RWPE1 (cell line): ENCODE measurements around the gene PRMT5.

ENCODE experiments used
- CTCF ChIA-PET: fragments of 350-600 bp; sonication (Branson Sonifier 250); formaldehyde crosslinking; extraction: SDS; loops from one replicate; lab custom pipeline; 2021; lab: Yijun Ruan, JAX
- POLR2A ChIA-PET: fragments of 400-600 bp; formaldehyde crosslinking; extraction: SDS; loops from one replicate; lab custom pipeline; 2020; ENCODE audit warnings: antibody characterized with exemption; ENCODE audit not compliant: low non-redundant PET; lab: Yijun Ruan, JAX
- DNase-seq: peaks from one replicate; pipeline ENCODE4 v3.0.0; 2012; ENCODE audit warnings: low spot score
- H3K27ac ChIP-seq: fragments of 450-650 bp; 2 replicates; pipeline ENCODE4 v1.5.1; 2017
- CTCF ChIP-seq: fragments of 450-650 bp; conservative IDR thresholded peaks from 2 replicates; pipeline ENCODE4 v1.5.1; 2017; ENCODE audit warnings: low read depth, mild to moderate bottlenecking

PRMT5 gene

GRCh38 chr14:22929104-22929960 is at the start of gene PRMT5:
TSS of gene PRMT5 (minus strand) at chr14:22929376. CDS start at chr14:22929361, 15 bp downstream.
- H3K27ac ChIP-seq = peak within 1 kb of the TSS; percentile 82
- peak; percentile 98 for DNase-seq
- TF ChIP-seq CTCF = no peak
- ChIA-PET CTCF (interaction anchor here (0.8 to 1.4 kb wide), 7 partner anchors 11 to 140 kb away, joined by 3 to 6 read pairs (median 4); no protein-coding TSS in a partner anchor), POLR2A (interaction anchor here (0.6 to 1.6 kb wide), 3 partner anchors 9 to 299 kb away, joined by 4 to 10 read pairs (median 5); partner anchors contain the start of gene HAUS4)

GRCh38 chr14:22978487-22978837 is 49.3 kb upstream of the PRMT5 start:
- DNase-seq = no peak
- POLR2A ChIA-PET = no interaction called here
- no peak for TF ChIP-seq CTCF
- CTCF ChIA-PET = interaction anchor here (0.7 to 1.4 kb wide), 3 partner anchors 8 to 697 kb away, joined by 3 to 10 read pairs (median 5); no protein-coding TSS in a partner anchor
- peak overlapping the region; percentile 99 for H3K27ac ChIP-seq

GRCh38 chr14:22977684-22978486 is 48.7 kb upstream of the PRMT5 start:
- peak overlapping the region; percentile 99 for H3K27ac ChIP-seq

GRCh38 chr14:22977434-22977683 is 48.2 kb upstream of the PRMT5 start:
- no peak for DNase-seq
- no peak for TF ChIP-seq CTCF
- ChIA-PET CTCF (interaction anchor here (1.0 to 1.4 kb wide), 2 partner anchors 9 to 80 kb away, joined by 3 to 10 read pairs; partner anchors contain the start of gene CDH24), POLR2A (no interaction called here)
- peak overlapping the region; percentile 99 for H3K27ac ChIP-seq

More at GRCh38 chr14:22977684-22978486, 48.7 kb upstream of the PRMT5 start:
- no peak for TF ChIP-seq CTCF
- DNase-seq = peak; percentile 89
- POLR2A ChIA-PET = no interaction called here
- CTCF ChIA-PET = interaction anchor here (0.7 to 1.4 kb wide), 4 partner anchors 9 to 696 kb away, joined by 3 to 10 read pairs (median 4); partner anchors contain the start of gene CDH24

- ChIA-PET POLR2A (no interaction called here), CTCF (interaction anchor here (1.0 to 1.4 kb wide), 2 partner anchors 10 to 81 kb away, joined by 3 to 10 read pairs; partner anchors contain the start of gene CDH24)
- no peak for TF ChIP-seq CTCF
- H3K27ac ChIP-seq = peak overlapping the region; percentile 99
- no peak for DNase-seq
Measured at GRCh38 chr14:22976620-22977433, 47.7 kb upstream of the PRMT5 start.
